Pancreas (tissue), 10 donors: ENCODE data around the gene SETD2. TPM values are rescaled to one million over a fixed set of nuclear protein-coding genes. Genes with fewer than 3 reads are reported as not detected.

Experiments
- ATAC-seq, 4 donors: fragments of 200-7000 bp; cut with Tn5 transposase; one replicate each; pipeline versions ENCODE4 v1.8.0 to v1.9.1; 2020; ENCODE audit warnings: mild to moderate bottlenecking in 4 of 4, moderate library complexity in 4 of 4
- DNase-seq, 6 donors: peaks; one replicate each; pipeline ENCODE4 v3.0.0-alpha.2; 2020
- FAIRE-seq: peaks from 2 replicates; lab custom pipeline; 2012; peaks lifted over from hg19 to GRCh38; lab: Jason Lieb, UNC
- H3K27ac ChIP-seq, 4 donors: fragments of 200-600 bp; sonication (generic); 1 replicate in 3 of 4; 2 replicates in 1 of 4; pipeline versions ENCODE4 v1.5.0 to v1.8.0; 2020
- H3K27me3 ChIP-seq, 4 donors: fragments of 200-600 bp; one replicate each; pipeline ENCODE4 v1.8.0; 2021
- H3K36me3 ChIP-seq, 3 donors: fragments of 200-600 bp; sonication (generic) in 1 of 3; one replicate each; pipeline versions ENCODE4 v1.5.0 to v1.8.0; 2020 to 2021
- H3K4me1 ChIP-seq, 3 donors: fragments of 200-600 bp; one replicate each; pipeline ENCODE4 v1.8.0; 2021
- H3K4me3 ChIP-seq, 4 donors: fragments of 200-600 bp; sonication (generic) in 2 of 4; one replicate each; pipeline versions ENCODE4 v1.5.0 to v1.8.0; 2020 to 2021
- H3K9me3 ChIP-seq, 4 donors: fragments of 200-600 bp; one replicate each; pipeline ENCODE4 v1.8.0; 2021
- CTCF ChIP-seq, 4 donors: fragments of 200-600 bp; sonication (generic) in 3 of 4; IDR thresholded peaks; one replicate each; pipeline versions ENCODE4 v1.5.0 to v1.8.0; 2021; ENCODE audit warnings: antibody characterized with exemption in 4 of 4
- whole genome bisulfite sequencing, 2 donors: extraction: QIAGEN DNeasy Blood & Tissue Kit; methylation state at CpG; one replicate each; pipeline ENCODE4 v1.1.7; 2013; 5-methylcytosine and 5-hydroxymethylcytosine counted together
- intact Hi-C, 3 donors: fragments of 100-400 bp; cut with DNase I; formaldehyde crosslinking; loops; one replicate each; pipeline versions ENCODE4 v1.11.1 to v1.14.2; 2022
- polyA plus RNA-seq, 2 donors: library from polyadenylated mRNA; stranded (reverse); fragments of 200-250 nt; gene quantifications; one replicate each; pipeline ENCODE4 v1.2.3, GENCODE V29; 2013
- total RNA-seq, 6 donors: library from RNA; stranded (reverse); fragmentation: NEBNext Ultra II Directional in 4 of 6; extraction: Animal tissue kit (Norgen Biotek cat#: 25700) in 4 of 6; gene quantifications; one replicate each; pipeline versions ENCODE4 v1.2.1 to v1.2.4, GENCODE V29; 2021 to 2023
- donor health status: healthy with polysubstance abuse.
- donor health status: DM: no; HTN: no; CAD: no; lungs with moderate emphysema.
- donor health status: DM: no; HTN: no; CAD: no.
- donor health status: control.
- donor health status: control.
- donor health status: Bipolar disorder and iron deficiency.
- donor health status: DM: yes; HTN: yes; CAD: no.
- donor health status: DM: no; HTN: no; CAD: no.
- donor health status: DM: no; HTN: no; CAD: no.
- donor health status: DM: yes; HTN: yes; CAD: no.

SETD2 gene
- total and polyA plus RNA-seq, 8 donors = 9.6 to 35.3 (median 21.6) TPM

- peak overlapping the region in 1 of 4 donors; percentile 3 for H3K27ac ChIP-seq
- ATAC-seq = peak in 2 of 4 donors; percentile 4 to 14
- no peak for DNase-seq
- 72 to 90% methylated on average over 1 of the region's 1 CpG for WGBS, 2 donors
- FAIRE-seq = no peak
- H3K27me3 ChIP-seq = no peaks in the 10 kb centered on the region
- no peak overlapping the region for H3K4me3 ChIP-seq
- H3K9me3 ChIP-seq = no peaks in the 10 kb centered on the region
- H3K4me1 ChIP-seq = peaks cover 0 to 11% (median 6%) of the 10 kb centered on the region in 3 donors
- TF ChIP-seq CTCF (IDR thresholded peaks at IDR 0.05) = no peak
- intact Hi-C loops = no loop called here
- peaks cover 0 to 12% (median 8%) of the 10 kb centered on the region in 3 donors for H3K36me3 ChIP-seq
Observed at GRCh38 chr3:47016934-47017435, 146.9 kb downstream of the SETD2 start.

GRCh38 chr3:47016086-47016933, 147.6 kb downstream of the SETD2 start:
- H3K9me3 ChIP-seq = no peaks in the 10 kb centered on the region
- peaks cover 0 to 11% (median 6%) of the 10 kb centered on the region in 3 donors for H3K4me1 ChIP-seq
- 78 to 80% methylated on average over 4 of the region's 4 CpGs for WGBS, 2 donors
- no peak for DNase-seq
- peak overlapping the region in 1 of 4 donors; percentile 3 for H3K27ac ChIP-seq
- FAIRE-seq = no peak
- no peaks in the 10 kb centered on the region for H3K27me3 ChIP-seq
- intact Hi-C loops = no loop called here
- ATAC-seq = peak in 3 of 4 donors; percentile 46 to 65 (median 50)
- TF ChIP-seq CTCF (IDR thresholded peaks at IDR 0.05) = no peak
- H3K36me3 ChIP-seq = peaks cover 0 to 12% (median 8%) of the 10 kb centered on the region in 3 donors
- H3K4me3 ChIP-seq = no peak overlapping the region

GRCh38 chr3:47015151-47015550, 148.8 kb downstream of the SETD2 start:
- no peaks in the 10 kb centered on the region for H3K27me3 ChIP-seq
- intact Hi-C loops = no loop called here
- no peak overlapping the region for H3K4me3 ChIP-seq
- ATAC-seq = no peak
- no peaks in the 10 kb centered on the region for H3K9me3 ChIP-seq
- FAIRE-seq = no peak
- H3K36me3 ChIP-seq = peaks cover 0 to 12% (median 8%) of the 10 kb centered on the region in 3 donors
- TF ChIP-seq CTCF (IDR thresholded peaks at IDR 0.05) = no peak
- no peak for DNase-seq
- H3K4me1 ChIP-seq = peaks cover 0 to 11% (median 6%) of the 10 kb centered on the region in 3 donors
- peak overlapping the region in 1 of 4 donors; percentile 28 for H3K27ac ChIP-seq

DNA sequence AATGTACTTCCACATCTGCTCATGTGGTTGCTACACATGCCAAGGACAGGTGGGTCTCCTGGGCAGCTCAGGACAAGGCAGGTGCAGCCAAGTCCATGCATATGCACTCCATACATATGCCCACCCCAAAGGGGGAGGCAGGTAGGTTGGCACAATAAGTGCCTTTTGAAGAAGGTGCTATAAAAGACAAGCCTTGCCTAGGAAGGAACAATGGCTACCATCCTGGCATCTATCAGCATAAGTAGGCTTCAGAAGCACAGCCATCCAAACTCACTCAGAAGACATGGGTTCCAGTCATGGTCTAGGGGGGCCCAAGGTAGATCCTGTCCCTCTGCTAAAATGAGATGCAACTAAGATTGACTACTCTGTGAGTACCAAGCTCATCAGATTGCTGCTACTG, 149.9 kb downstream of the SETD2 start:
- TF ChIP-seq CTCF (IDR thresholded peaks at IDR 0.05) = no peak
- Histone ChIP-seq H3K4me1 (peaks cover 0 to 11% (median 6%) of the 10 kb centered on the region in 3 donors), H3K4me3 (no peak overlapping the region), H3K27ac (no peak overlapping the region), H3K9me3 (no peaks in the 10 kb centered on the region), H3K27me3 (no peaks in the 10 kb centered on the region), H3K36me3 (peaks cover 0 to 6% (median 4%) of the 10 kb centered on the region in 3 donors)
- FAIRE-seq (no peak), DNase-seq (no peak), ATAC-seq (no peak)
- intact Hi-C loops = no loop called here

DNA sequence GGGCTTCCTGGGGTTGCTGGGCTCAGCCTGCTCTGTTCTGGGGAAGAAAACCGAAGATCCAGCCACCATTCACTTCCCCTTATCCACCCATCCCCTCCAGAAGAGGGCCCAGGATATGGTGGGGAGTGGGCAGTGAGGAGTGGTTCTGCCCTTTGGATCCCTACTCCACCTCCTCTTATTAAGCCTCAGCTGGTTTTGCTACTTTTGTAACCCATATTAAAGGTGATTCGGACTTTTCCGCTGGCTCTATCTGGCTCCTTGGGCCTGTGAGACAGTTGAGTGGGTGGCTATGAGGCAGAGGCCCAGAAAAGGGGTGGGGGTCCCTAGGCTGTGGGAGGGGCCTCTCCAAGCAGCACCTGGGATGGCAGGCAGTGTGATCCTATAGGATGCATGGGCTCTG, 150.7 kb downstream of the SETD2 start:
- FAIRE-seq (no peak), DNase-seq (no peak), ATAC-seq (no peak)
- 92 to 96% methylated on average over 3 of the region's 3 CpGs for WGBS, 2 donors
- Histone ChIP-seq H3K9me3 (no peaks in the 10 kb centered on the region), H3K27ac (no peak overlapping the region), H3K4me1 (peaks cover 0 to 11% (median 6%) of the 10 kb centered on the region in 3 donors), H3K27me3 (no peaks in the 10 kb centered on the region), H3K36me3 (no peaks in the 10 kb centered on the region), H3K4me3 (no peak overlapping the region)
- intact Hi-C loops = no loop called here
- no peak for TF ChIP-seq CTCF (IDR thresholded peaks at IDR 0.05)
